Measurements from ENCODE around the gene SAA2. TPM values are rescaled to one million over a fixed set of nuclear protein-coding genes. Genes with fewer than 3 reads are reported as not detected.
A peak's percentile ranks its signal among the peaks of the same experiment; 100 is the strongest.
"Not testable (repeated sequence)": the region's sequence is repeated elsewhere in the genome, so short reads cannot be mapped to it uniquely, and the experiment has no call there.

The SAA2 gene
- total RNA-seq, 1 experiment from 2014 or later, result not detected

GRCh38 chr11:18270102-18270501 lies 21.6 kb upstream of the SAA2 start:
- H3T11ph ChIP-seq (ENCODE audit: low read length), result no peak overlapping the region
- DNase-seq, result no peak
- H3K9me3 Mint-ChIP-seq, result no peaks in the 10 kb centered on the region

DNA sequence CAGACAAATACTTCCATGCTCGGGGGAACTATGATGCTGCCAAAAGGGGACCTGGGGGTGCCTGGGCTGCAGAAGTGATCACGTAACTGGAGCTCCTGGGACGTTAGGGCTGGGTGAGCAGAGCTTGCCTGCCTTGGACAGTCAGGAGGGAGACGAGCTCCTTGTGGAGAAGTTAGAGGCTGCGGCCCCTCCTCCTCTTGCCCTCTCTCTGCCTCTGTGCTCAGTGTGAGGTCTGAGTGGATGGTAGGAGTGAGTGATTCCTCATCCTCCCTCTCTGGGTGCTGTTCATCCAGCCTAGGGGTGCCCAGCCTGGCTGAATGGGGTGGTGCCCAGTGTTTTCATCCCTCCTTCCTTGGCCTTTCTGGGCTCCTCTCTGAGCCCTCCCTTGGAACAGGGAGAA lies 20.8 kb upstream of the SAA2 start:
- H2AFZ ChIP-seq (ENCODE audit: low read length); H2BK5ac ChIP-seq (ENCODE audit: insufficient read length, low read length); H3K9ac ChIP-seq (ENCODE audit: extremely low read depth, insufficient read length, low read length); H3K27me3 ChIP-seq (ENCODE audit: insufficient read depth, low read length); H3K23me2 ChIP-seq (ENCODE audit: insufficient read length, low read depth, low read length, poor library complexity, severe bottlenecking); H3K56ac ChIP-seq (ENCODE audit: insufficient read length, low read depth, low read length); H2BK12ac ChIP-seq (ENCODE audit: insufficient read length, low read depth, low read length); H4K8ac ChIP-seq (replicated peaks; ENCODE audit: insufficient read length, low read depth, low read length); H3K79me1 ChIP-seq (ENCODE audit: insufficient read depth, low read depth, low read length, poor library complexity, severe bottlenecking); H3K4me2 ChIP-seq (ENCODE audit: insufficient read depth, insufficient read length, low read length); H3T11ph ChIP-seq (ENCODE audit: low read length); H3K4ac ChIP-seq (ENCODE audit: low read depth, low read length); H3K23ac ChIP-seq (ENCODE audit: insufficient read length, low read depth, low read length); H3K27ac ChIP-seq (ENCODE audit: insufficient read length, low read depth, low read length); H3K79me2 ChIP-seq (ENCODE audit: insufficient read depth, low read length); H3K14ac ChIP-seq (ENCODE audit: insufficient read depth, low read length); H3K9me3 Mint-ChIP-seq; H2BK120ac ChIP-seq (ENCODE audit: low read depth, low read length, poor library complexity, severe bottlenecking); H2AK5ac ChIP-seq (ENCODE audit: insufficient read length, low read length); H3K9me3 ChIP-seq (ENCODE audit: control insufficient read depth, low read depth, low read length); H4K20me1 ChIP-seq (ENCODE audit: control insufficient read depth, insufficient read depth, insufficient read length); H4K91ac ChIP-seq (ENCODE audit: insufficient read length, low read depth, low read length); H3K4me1 ChIP-seq (ENCODE audit: insufficient read depth, low read length); H3K27ac Mint-ChIP-seq; DNase-seq; H3K18ac ChIP-seq (ENCODE audit: insufficient read length, low read depth, low read length); H4K5ac ChIP-seq (ENCODE audit: insufficient read length, low read depth, low read length); H2BK20ac ChIP-seq (ENCODE audit: low read depth, low read length, poor library complexity, severe bottlenecking); H3K4me3 Mint-ChIP-seq; H2BK15ac ChIP-seq (ENCODE audit: low read depth, low read length); H3K4me1 Mint-ChIP-seq; H3K27me3 Mint-ChIP-seq (ENCODE audit: low read depth); H3K36me3 Mint-ChIP-seq (ENCODE audit: insufficient read depth in 1 of 3, low read depth in 3 of 3): not testable (repeated sequence)
- WGBS (ENCODE audit: extremely low coverage, insufficient read length, low lambda C conversion rate), result no CpG with 5 or more reads among the region's 5 CpGs

More at GRCh38 chr11:18270102-18270501, 21.6 kb upstream of the SAA2 start:
- H3K4me1 Mint-ChIP-seq, result peaks cover 2 to 7% of the 10 kb centered on the region in 2 experiments; a peak in 3 of 4 replicates
- H3K36me3 Mint-ChIP-seq (ENCODE audit: insufficient read depth in 1 of 3, low read depth in 3 of 3), result peaks cover under 1% of the 10 kb centered on the region in 3 experiments; a peak in 4 of 7 replicates
- H3K56ac ChIP-seq (ENCODE audit: insufficient read length, low read depth, low read length), result no peak overlapping the region
- H3K9me3 ChIP-seq (ENCODE audit: control insufficient read depth, low read depth, low read length), result no peaks in the 10 kb centered on the region
- H3K23me2 ChIP-seq (ENCODE audit: insufficient read length, low read depth, low read length, poor library complexity, severe bottlenecking), result no peaks in the 10 kb centered on the region
- H2AFZ ChIP-seq (ENCODE audit: low read length), result no peak overlapping the region
- H3K27ac Mint-ChIP-seq, result no peak overlapping the region
- no peak overlapping the region for H2BK120ac ChIP-seq (ENCODE audit: low read depth, low read length, poor library complexity, severe bottlenecking)
- H2BK12ac ChIP-seq (ENCODE audit: insufficient read length, low read depth, low read length), result no peak overlapping the region
- no peak overlapping the region for H4K91ac ChIP-seq (ENCODE audit: insufficient read length, low read depth, low read length)
- WGBS (ENCODE audit: extremely low coverage, insufficient read length, low lambda C conversion rate), result no CpG with 5 or more reads among the region's 4 CpGs
- H4K20me1 ChIP-seq (ENCODE audit: control insufficient read depth, insufficient read depth, insufficient read length), result no peaks in the 10 kb centered on the region
- no peak overlapping the region for H3K18ac ChIP-seq (ENCODE audit: insufficient read length, low read depth, low read length)
- no peak overlapping the region for H3K27ac ChIP-seq (ENCODE audit: insufficient read length, low read depth, low read length)
- H2BK5ac ChIP-seq (ENCODE audit: insufficient read length, low read length), result no peak overlapping the region
- TF ChIP-seq, protein P1, sequence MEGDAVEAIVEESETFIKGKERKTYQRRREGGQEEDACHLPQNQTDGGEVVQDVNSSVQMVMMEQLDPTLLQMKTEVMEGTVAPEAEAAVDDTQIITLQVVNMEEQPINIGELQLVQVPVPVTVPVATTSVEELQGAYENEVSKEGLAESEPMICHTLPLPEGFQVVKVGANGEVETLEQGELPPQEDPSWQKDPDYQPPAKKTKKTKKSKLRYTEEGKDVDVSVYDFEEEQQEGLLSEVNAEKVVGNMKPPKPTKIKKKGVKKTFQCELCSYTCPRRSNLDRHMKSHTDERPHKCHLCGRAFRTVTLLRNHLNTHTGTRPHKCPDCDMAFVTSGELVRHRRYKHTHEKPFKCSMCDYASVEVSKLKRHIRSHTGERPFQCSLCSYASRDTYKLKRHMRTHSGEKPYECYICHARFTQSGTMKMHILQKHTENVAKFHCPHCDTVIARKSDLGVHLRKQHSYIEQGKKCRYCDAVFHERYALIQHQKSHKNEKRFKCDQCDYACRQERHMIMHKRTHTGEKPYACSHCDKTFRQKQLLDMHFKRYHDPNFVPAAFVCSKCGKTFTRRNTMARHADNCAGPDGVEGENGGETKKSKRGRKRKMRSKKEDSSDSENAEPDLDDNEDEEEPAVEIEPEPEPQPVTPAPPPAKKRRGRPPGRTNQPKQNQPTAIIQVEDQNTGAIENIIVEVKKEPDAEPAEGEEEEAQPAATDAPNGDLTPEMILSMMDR (conservative IDR thresholded peaks at IDR 0.05), result peak; percentile 30; the same call in 2 of the 3 replicates
- no peak overlapping the region for H3K4ac ChIP-seq (ENCODE audit: low read depth, low read length)
- no peak overlapping the region for H4K5ac ChIP-seq (ENCODE audit: insufficient read length, low read depth, low read length)
- H2BK20ac ChIP-seq (ENCODE audit: low read depth, low read length, poor library complexity, severe bottlenecking), result no peak overlapping the region
- H3K23ac ChIP-seq (ENCODE audit: insufficient read length, low read depth, low read length), result no peak overlapping the region
- H3K4me1 ChIP-seq (ENCODE audit: insufficient read depth, low read length), result no peaks in the 10 kb centered on the region
- no peaks in the 10 kb centered on the region for H3K79me1 ChIP-seq (ENCODE audit: insufficient read depth, low read depth, low read length, poor library complexity, severe bottlenecking)
- H3K9ac ChIP-seq (ENCODE audit: extremely low read depth, insufficient read length, low read length), result no peak overlapping the region
- no peak overlapping the region for H4K8ac ChIP-seq (replicated peaks; ENCODE audit: insufficient read length, low read depth, low read length)
- no peaks in the 10 kb centered on the region for H3K79me2 ChIP-seq (ENCODE audit: insufficient read depth, low read length)
- no peak overlapping the region for H2BK15ac ChIP-seq (ENCODE audit: low read depth, low read length)
- H3K27me3 ChIP-seq (ENCODE audit: insufficient read depth, low read length), result no peaks in the 10 kb centered on the region
- H3K14ac ChIP-seq (ENCODE audit: insufficient read depth, low read length), result no peak overlapping the region
- no peak overlapping the region for H3K4me3 Mint-ChIP-seq
- no peak overlapping the region for H2AK5ac ChIP-seq (ENCODE audit: insufficient read length, low read length)
- H3K4me2 ChIP-seq (ENCODE audit: insufficient read depth, insufficient read length, low read length), result no peak overlapping the region
- H3K27me3 Mint-ChIP-seq (ENCODE audit: low read depth), result no peaks in the 10 kb centered on the region

All from H9 (cell line).